ENCODE data around the gene PODXL. TPM values are rescaled to one million over a fixed set of nuclear protein-coding genes. Genes with fewer than 3 reads are reported as not detected.

The PODXL gene
- total and polyA plus RNA-seq, 8 donors, result 2.9 to 241 (median 13.8) TPM

DNA sequence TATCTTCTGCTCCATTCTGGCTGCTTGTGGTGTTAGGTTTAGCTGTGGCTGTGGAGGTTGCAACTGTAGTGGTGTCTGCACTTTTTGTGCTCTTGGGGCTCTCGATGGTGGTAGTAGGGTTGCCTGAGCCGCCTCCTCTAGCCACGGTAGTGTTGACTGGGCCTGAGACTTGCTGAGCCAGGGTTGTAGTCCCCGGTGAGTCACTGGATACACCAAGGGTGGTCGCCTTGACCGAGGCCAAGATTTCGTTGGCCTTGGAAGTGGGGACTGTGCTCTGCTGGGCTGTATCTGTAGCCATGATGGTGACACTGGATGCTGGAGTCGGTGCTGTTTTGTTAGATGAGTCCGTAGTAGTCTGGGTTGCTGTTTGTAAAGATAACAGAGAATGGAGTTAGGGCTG lies 45.4 kb downstream of the PODXL start:
- no peak for DNase-seq
- Histone ChIP-seq H3K4me1 (peaks cover 12 to 25% (median 18%) of the 10 kb centered on the region in 4 donors), H3K9me3 (no peaks in the 10 kb centered on the region), H3K4me3 (no peak overlapping the region), H3K27ac (peak overlapping the region in 1 of 5 donors; percentile 10), H3K27me3 (no peaks in the 10 kb centered on the region), H3K36me3 (peaks cover 0 to 5% (median 0%) of the 10 kb centered on the region in 4 donors)
- 74 to 91% (median 83%) methylated on average over 8 to 9 of the region's 9 CpGs for WGBS, 5 donors
- intact Hi-C loops (cut with DNase I; ENCODE audit: low total_unique reads), result no loop called here
- no peak for TF ChIP-seq EP300 (IDR thresholded peaks at IDR 0.05)
- TF ChIP-seq POLR2A (IDR thresholded peaks at IDR 0.05), result no peak
- TF ChIP-seq, protein P1, sequence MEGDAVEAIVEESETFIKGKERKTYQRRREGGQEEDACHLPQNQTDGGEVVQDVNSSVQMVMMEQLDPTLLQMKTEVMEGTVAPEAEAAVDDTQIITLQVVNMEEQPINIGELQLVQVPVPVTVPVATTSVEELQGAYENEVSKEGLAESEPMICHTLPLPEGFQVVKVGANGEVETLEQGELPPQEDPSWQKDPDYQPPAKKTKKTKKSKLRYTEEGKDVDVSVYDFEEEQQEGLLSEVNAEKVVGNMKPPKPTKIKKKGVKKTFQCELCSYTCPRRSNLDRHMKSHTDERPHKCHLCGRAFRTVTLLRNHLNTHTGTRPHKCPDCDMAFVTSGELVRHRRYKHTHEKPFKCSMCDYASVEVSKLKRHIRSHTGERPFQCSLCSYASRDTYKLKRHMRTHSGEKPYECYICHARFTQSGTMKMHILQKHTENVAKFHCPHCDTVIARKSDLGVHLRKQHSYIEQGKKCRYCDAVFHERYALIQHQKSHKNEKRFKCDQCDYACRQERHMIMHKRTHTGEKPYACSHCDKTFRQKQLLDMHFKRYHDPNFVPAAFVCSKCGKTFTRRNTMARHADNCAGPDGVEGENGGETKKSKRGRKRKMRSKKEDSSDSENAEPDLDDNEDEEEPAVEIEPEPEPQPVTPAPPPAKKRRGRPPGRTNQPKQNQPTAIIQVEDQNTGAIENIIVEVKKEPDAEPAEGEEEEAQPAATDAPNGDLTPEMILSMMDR (IDR thresholded peaks at IDR 0.05), result no peak
- TF ChIP-seq POLR2AphosphoS5 (IDR thresholded peaks at IDR 0.05), result no peak

DNA sequence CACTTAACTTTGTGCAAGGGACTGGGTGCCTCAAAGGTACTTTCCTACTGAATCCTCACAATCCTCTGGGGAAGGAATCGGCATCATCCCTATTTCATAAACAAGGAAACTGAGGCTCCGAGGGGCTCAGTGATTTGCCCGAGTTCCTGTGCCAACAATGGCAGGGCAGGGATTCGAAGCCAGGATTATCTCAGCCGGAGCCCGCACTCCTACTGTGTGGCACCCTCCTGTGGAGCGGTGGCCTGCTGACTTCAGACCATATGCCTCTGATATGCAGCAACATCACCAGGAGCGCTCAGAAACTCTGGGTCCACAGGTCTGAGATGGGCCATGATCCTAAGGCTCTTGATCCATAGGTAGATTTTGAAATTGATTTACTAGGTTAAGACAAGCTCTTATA lies 46.6 kb downstream of the PODXL start:
- H3K9me3 ChIP-seq, result no peaks in the 10 kb centered on the region
- H3K36me3 ChIP-seq, result peaks cover 0 to 5% (median 0%) of the 10 kb centered on the region in 4 donors
- TF ChIP-seq EP300 (IDR thresholded peaks at IDR 0.05), result no peak
- TF ChIP-seq POLR2AphosphoS5 (IDR thresholded peaks at IDR 0.05), result no peak
- TF ChIP-seq, protein P1 (IDR thresholded peaks at IDR 0.05), result no peak
- TF ChIP-seq POLR2A (IDR thresholded peaks at IDR 0.05), result no peak
- H3K27ac ChIP-seq, result no peak overlapping the region
- no peak for DNase-seq
- WGBS, 5 donors, result 91 to 95% (median 93%) methylated on average over 8 of the region's 8 CpGs
- H3K4me3 ChIP-seq, result no peak overlapping the region
- intact Hi-C loops (cut with DNase I; ENCODE audit: low total_unique reads), result loop anchor here (5.0 kb wide), 1 partner anchor 143 kb away; no protein-coding TSS in a partner anchor
- H3K4me1 ChIP-seq, result peaks cover 12 to 25% (median 18%) of the 10 kb centered on the region in 4 donors
- no peaks in the 10 kb centered on the region for H3K27me3 ChIP-seq

DNA sequence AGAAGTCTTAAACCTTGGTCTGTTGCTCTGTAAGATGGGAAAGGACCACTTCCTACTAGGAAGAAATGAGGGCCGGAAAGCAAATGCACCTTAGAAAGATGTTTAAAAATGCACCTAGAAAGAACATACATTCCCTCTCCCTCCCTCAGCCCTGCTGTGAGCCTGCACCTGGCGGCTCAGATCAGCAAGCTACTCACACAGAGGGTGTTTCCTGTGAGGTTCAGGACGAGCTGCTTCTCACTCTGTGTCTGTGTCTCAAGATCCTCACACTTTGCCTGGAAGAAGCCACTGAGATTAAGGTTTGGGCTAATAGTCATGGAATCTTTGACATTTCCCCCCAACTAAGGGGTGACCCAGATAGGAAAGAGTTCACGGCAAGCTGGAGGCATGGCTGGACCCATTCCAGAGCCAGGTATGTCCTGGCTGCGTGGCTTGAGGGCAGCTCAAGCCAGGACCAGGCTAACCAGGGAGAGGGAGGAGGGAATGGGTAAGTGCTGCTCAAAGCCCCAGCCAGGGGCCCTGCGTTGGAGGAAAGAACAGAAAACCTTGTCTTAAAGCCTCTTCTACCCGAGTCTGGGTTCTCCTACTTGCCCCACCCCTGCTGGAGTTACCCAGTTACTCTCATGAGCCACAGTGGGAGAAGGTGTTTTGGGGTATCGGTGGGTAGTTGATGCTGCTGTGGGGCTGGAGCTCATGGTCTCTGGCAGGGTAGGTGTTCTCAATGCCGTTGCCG lies 47.5 kb downstream of the PODXL start:
- TF ChIP-seq POLR2AphosphoS5 (IDR thresholded peaks at IDR 0.05), result no peak
- no peak for TF ChIP-seq POLR2A (IDR thresholded peaks at IDR 0.05)
- TF ChIP-seq, protein P1 (IDR thresholded peaks at IDR 0.05), result no peak
- no peak for TF ChIP-seq EP300 (IDR thresholded peaks at IDR 0.05)
- Histone ChIP-seq H3K4me1 (peaks cover 12 to 27% (median 18%) of the 10 kb centered on the region in 4 donors), H3K4me3 (no peak overlapping the region), H3K27ac (no peak overlapping the region), H3K9me3 (no peaks in the 10 kb centered on the region), H3K36me3 (peaks cover 0 to 5% (median 0%) of the 10 kb centered on the region in 4 donors), H3K27me3 (no peaks in the 10 kb centered on the region)
- intact Hi-C loops (cut with DNase I; ENCODE audit: low total_unique reads), result loop anchor here (5.0 kb wide), 1 partner anchor 143 kb away; no protein-coding TSS in a partner anchor
- WGBS, 5 donors, result 69 to 85% (median 78%) methylated on average over 10 of the region's 10 CpGs
- DNase-seq, result no peak

DNA sequence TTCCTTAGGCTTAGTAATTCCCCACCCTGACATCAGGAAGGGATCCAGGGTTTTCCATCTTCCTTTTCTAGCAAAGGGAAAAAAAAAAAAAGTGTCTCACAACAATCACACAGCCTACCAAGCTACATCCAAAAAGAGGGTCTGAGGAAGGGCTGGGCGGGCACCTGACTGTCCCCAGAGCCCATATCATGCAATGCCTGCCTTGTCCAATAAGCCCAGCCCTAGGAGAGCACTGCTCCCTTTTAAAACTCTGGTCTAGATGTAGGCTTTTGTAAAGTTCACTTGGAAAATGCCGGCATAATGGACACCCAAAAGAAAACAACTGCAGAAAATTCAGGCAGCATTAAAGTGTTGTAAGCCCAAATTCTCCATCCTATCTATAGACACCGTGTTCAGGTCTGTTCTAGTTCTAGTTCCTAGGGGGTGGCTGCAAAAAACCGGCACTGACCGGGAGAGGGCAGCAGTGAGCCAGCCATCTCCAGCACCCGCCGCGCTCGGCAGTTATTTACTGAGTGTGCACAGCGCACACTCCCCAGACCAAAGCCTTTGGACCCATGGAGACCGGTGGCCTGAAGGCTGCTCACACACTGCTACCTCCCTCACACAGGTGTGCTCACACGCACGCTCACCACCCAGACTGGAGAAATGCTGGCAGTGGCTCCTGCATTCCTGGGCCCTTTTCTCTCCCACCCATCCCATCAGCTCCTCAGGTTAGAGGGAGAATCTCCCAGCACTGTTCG lies 48.7 kb downstream of the PODXL start:
- Histone ChIP-seq H3K36me3 (peaks cover 0 to 5% (median 0%) of the 10 kb centered on the region in 4 donors), H3K27me3 (no peaks in the 10 kb centered on the region), H3K9me3 (no peaks in the 10 kb centered on the region), H3K4me3 (no peak overlapping the region), H3K27ac (no peak overlapping the region), H3K4me1 (peaks cover 11 to 34% (median 21%) of the 10 kb centered on the region in 4 donors)
- DNase-seq, result peak; percentile 90 to 91
- intact Hi-C loops (cut with DNase I; ENCODE audit: low total_unique reads), result loop anchor here (5.0 kb wide), 1 partner anchor 145 kb away; no protein-coding TSS in a partner anchor
- WGBS, 5 donors, result 17 to 25% (median 19%) methylated on average over 12 to 14 of the region's 14 CpGs
- TF ChIP-seq POLR2A (IDR thresholded peaks at IDR 0.05), result no peak
- no peak for TF ChIP-seq EP300 (IDR thresholded peaks at IDR 0.05)
- TF ChIP-seq, protein P1 (IDR thresholded peaks at IDR 0.05), result peak in 5 of 7 experiments; percentile 72 to 88 (median 84)
- TF ChIP-seq POLR2AphosphoS5 (IDR thresholded peaks at IDR 0.05), result peak in 1 of 3 donors; percentile 42
